Measurements from ENCODE around the gene FILIP1L.

DNA sequence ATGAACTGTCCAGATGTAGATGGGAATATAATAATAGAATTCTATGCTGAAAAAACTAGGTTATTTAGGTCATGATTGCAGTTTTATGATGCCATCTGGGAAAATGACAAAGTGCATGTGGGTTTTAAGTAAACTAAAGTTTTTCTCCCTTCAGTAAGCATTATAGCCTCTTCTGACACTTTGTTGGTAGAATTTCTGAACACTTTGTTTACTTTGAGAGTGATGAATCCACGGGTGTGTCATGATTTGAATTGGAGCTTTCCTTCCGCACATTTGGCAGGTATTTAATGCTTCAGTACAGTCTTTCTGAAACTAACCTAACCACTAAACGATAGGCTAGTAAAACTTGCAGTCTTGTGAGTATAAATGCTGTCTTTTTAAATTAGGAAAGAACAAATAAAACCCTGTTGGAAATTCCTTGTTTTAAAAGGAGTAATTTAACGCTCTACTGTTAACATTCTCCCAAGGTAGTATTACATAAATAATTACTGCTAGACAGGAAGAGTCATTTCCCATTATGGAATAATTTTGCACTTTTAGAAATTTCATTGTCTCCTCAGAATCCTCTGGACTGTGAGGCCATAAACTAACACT is 7.0 kb downstream of the FILIP1L start:
- TF ChIP-seq, protein P1, sequence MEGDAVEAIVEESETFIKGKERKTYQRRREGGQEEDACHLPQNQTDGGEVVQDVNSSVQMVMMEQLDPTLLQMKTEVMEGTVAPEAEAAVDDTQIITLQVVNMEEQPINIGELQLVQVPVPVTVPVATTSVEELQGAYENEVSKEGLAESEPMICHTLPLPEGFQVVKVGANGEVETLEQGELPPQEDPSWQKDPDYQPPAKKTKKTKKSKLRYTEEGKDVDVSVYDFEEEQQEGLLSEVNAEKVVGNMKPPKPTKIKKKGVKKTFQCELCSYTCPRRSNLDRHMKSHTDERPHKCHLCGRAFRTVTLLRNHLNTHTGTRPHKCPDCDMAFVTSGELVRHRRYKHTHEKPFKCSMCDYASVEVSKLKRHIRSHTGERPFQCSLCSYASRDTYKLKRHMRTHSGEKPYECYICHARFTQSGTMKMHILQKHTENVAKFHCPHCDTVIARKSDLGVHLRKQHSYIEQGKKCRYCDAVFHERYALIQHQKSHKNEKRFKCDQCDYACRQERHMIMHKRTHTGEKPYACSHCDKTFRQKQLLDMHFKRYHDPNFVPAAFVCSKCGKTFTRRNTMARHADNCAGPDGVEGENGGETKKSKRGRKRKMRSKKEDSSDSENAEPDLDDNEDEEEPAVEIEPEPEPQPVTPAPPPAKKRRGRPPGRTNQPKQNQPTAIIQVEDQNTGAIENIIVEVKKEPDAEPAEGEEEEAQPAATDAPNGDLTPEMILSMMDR (IDR thresholded peaks at IDR 0.05), result no peak
- no peak for TF ChIP-seq EZH2 (IDR thresholded peaks at IDR 0.05)
- TF ChIP-seq EZH2phosphoT487 (IDR thresholded peaks at IDR 0.05), result no peak
